A673 (cell line): ENCODE measurements around the gene PPP2R5C.

Source experiments
- CTCF ChIP-seq: fragments of 300-800, 200-600 bp; sonication (generic); conservative IDR thresholded peaks from 2 replicates; pipeline ENCODE4 v1.5.1; 2017; ENCODE audit warnings: low read depth, mild to moderate bottlenecking, antibody characterized with exemption, low read length, moderate library complexity, mixed read lengths
- EZH2 ChIP-seq: fragments of 200-600 bp; sonication (generic); IDR thresholded peaks from 2 replicates; pipeline ENCODE4 v1.6.1; 2017; ENCODE audit warnings: borderline replicate concordance, low read depth, mild to moderate bottlenecking, mixed read lengths, antibody characterized with exemption, low read length; ENCODE audit not compliant: poor library complexity, severe bottlenecking

DNA sequence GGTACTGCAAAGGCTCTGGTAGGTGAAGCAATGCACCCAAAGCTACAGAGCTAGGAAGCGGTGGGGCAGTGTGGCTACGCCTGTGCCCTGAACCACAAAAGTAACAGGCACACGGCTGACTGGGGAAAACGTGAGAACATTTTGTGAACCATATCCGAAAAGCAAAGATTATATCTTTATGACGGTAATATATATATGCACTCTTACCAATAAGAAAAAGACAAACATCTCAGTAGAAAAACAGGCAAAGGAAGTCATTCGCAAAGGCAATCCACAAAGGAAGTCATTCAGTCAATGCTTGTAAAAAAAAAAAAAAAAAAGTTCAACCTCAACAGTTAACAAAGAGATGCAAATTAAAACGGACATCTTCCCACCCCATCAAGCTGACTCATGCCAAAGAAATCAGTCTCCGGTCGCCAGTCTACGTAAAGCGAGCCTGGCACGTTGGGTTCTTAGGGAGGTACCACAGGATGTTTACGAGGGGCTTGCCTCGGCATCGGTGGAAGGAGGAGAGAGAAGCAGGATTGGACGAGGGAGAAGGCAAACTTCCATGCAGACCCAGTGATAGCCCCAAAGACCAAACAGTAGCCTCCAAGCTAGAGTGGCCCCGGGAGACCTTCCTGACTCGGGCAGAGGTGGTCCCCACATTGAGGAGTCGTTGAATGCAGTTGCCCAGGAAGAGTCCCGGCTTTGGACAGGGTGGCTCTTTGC is 39.4 kb upstream of the PPP2R5C start:
- no peak for TF ChIP-seq CTCF
- no peak for TF ChIP-seq EZH2
